GM12878 (cell line): ENCODE data around the gene RNF103. TPM values are rescaled to one million over a fixed set of nuclear protein-coding genes. Genes with fewer than 3 reads are reported as not detected.

Source experiments
- ATAC-seq: fragments of 200-7000 bp; cut with Tn5 transposase; 3 replicates; pipeline ENCODE4 v1.9.1; 2020; ENCODE audit warnings: mild to moderate bottlenecking, moderate library complexity
- BruUV-seq: library from RNA; stranded (reverse); fragments of 400-500 nt; replicated peaks from 2 replicates; lab custom pipeline; 2021; lab: Mats Ljungman, UMichigan
- CTCF ChIA-PET: fragments of 300-600 bp; sonication (Branson Sonifier 250); formaldehyde crosslinking; extraction: SDS; loops from one replicate; lab custom pipeline; 2021; ENCODE audit warnings: inconsistent platforms; lab: Yijun Ruan, JAX
- POLR2A ChIA-PET: fragments of 350-600 bp; formaldehyde crosslinking; extraction: SDS; loops from one replicate; lab custom pipeline; 2021; ENCODE audit warnings: inconsistent platforms; lab: Charles Lee
- RAD21 ChIA-PET: fragments of 300-600 bp; sonication (Branson Sonifier 250); formaldehyde crosslinking; loops from one replicate; lab custom pipeline; 2023; ENCODE audit warnings: antibody characterized with exemption; ENCODE audit not compliant: unreplicated experiment; lab: Charles Lee
- SMC1A ChIA-PET: fragments of 300-600 bp; sonication (Branson Sonifier 250); formaldehyde crosslinking; loops from one replicate; lab custom pipeline; 2023; ENCODE audit not compliant: unreplicated experiment, uncharacterized antibody; lab: Charles Lee
- DNase-seq: peaks from one replicate; pipeline ENCODE4 v3.0.0-alpha.2; 2011; ENCODE audit warnings: low read depth, low spot score
- FAIRE-seq: peaks from 3 replicates; lab custom pipeline; 2011; peaks lifted over from hg19 to GRCh38; lab: Jason Lieb, UNC
- H2AFZ ChIP-seq: 2 replicates; pipeline ENCODE4 v1.6.0; 2011; ENCODE audit warnings: low read depth, low read length, control low read depth; ENCODE audit not compliant: control insufficient read depth
- H3K27ac ChIP-seq: 2 replicates; pipeline ENCODE4 v1.5.1; 2011; ENCODE audit warnings: control low read depth; ENCODE audit not compliant: control insufficient read depth, insufficient read depth
- H3K27me3 ChIP-seq, 2 experiments: replicated peaks in 1 of 2; 2 replicates each; pipeline versions ENCODE4 v1.6.0 to v1.6.1; 2011; ENCODE audit warnings: low read length in 1 of 2; ENCODE audit not compliant: control insufficient read depth in 2 of 2, insufficient read depth in 2 of 2
- H3K36me3 ChIP-seq, 2 experiments: 2 replicates each; pipeline ENCODE4 v1.5.1; 2011; ENCODE audit warnings: low read length in 1 of 2; ENCODE audit not compliant: control insufficient read depth in 2 of 2, insufficient read depth in 2 of 2
- H3K4me1 ChIP-seq: 2 replicates; pipeline ENCODE4 v1.6.1; 2011; ENCODE audit warnings: mild to moderate bottlenecking, low read length, moderate library complexity, mixed read lengths; ENCODE audit not compliant: control insufficient read depth, insufficient read depth
- H3K4me2 ChIP-seq: 2 replicates; pipeline ENCODE4 v1.6.0; 2011; ENCODE audit warnings: control low read depth; ENCODE audit not compliant: control insufficient read depth, insufficient read depth
- H3K4me3 ChIP-seq: fragments of 200-600 bp; sonication (generic); 2 replicates; pipeline ENCODE4 v1.5.1; 2016
- H3K79me2 ChIP-seq: 2 replicates; pipeline ENCODE4 v1.6.0; 2011; ENCODE audit warnings: low read length; ENCODE audit not compliant: control insufficient read depth, insufficient read depth
- H3K9ac ChIP-seq: 2 replicates; pipeline ENCODE4 v1.8.0; 2011; ENCODE audit warnings: low read length, control low read depth, mixed read lengths; ENCODE audit not compliant: control insufficient read depth, insufficient read depth
- H3K9me3 ChIP-seq: replicated peaks from 3 replicates; pipeline ENCODE4 v1.5.1; 2011; ENCODE audit warnings: mild to moderate bottlenecking, low read length; ENCODE audit not compliant: control insufficient read depth, insufficient read depth
- H4K20me1 ChIP-seq: 2 replicates; pipeline ENCODE4 v1.6.0; 2011; ENCODE audit not compliant: control insufficient read depth, insufficient read depth
- ASH2L ChIP-seq: fragments of 300-600, 200-600 bp; sonication (generic); IDR thresholded peaks from 2 replicates; pipeline ENCODE4 v1.6.1; 2017; ENCODE audit warnings: low read depth, mild to moderate bottlenecking, borderline replicate concordance
- ATF7 ChIP-seq: fragments of 450-650 bp; IDR thresholded peaks from 2 replicates; pipeline ENCODE4 v1.6.1; 2016; ENCODE audit warnings: low read depth, mild to moderate bottlenecking
- BCL11A ChIP-seq: IDR thresholded peaks from 2 replicates; pipeline ENCODE4 v1.6.1; 2011; ENCODE audit warnings: low read depth, low read length
- CBX5 ChIP-seq: sonication (generic); IDR thresholded peaks from 2 replicates; pipeline ENCODE4 v1.6.1; 2016; ENCODE audit warnings: low read depth, moderate library complexity, mild to moderate bottlenecking, inconsistent platforms
- CHD4 ChIP-seq: fragments of 200-600 bp; sonication (generic); IDR thresholded peaks from 2 replicates; pipeline ENCODE4 v1.6.1; 2016; ENCODE audit warnings: mild to moderate bottlenecking
- JUNB ChIP-seq: IDR thresholded peaks from 2 replicates; pipeline ENCODE4 v1.6.1; 2016; ENCODE audit warnings: antibody characterized with exemption, mild to moderate bottlenecking
- POLR2AphosphoS5 ChIP-seq: IDR thresholded peaks from 2 replicates; pipeline ENCODE4 v1.6.1; 2011; ENCODE audit warnings: mild to moderate bottlenecking, low read length, inconsistent platforms
- SMAD1 ChIP-seq: fragments of 450-650 bp; IDR thresholded peaks from 2 replicates; pipeline ENCODE4 v1.6.1; 2018; ENCODE audit warnings: mild to moderate bottlenecking, low read depth; ENCODE audit not compliant: partially characterized antibody
- STAT1 ChIP-seq: fragments of 450-650 bp; conservative IDR thresholded peaks from 2 replicates; pipeline ENCODE4 v1.6.1; 2014; ENCODE audit warnings: antibody characterized with exemption, mild to moderate bottlenecking
- TARDBP ChIP-seq: IDR thresholded peaks from 2 replicates; pipeline ENCODE4 v1.6.1; 2016; ENCODE audit warnings: borderline replicate concordance
- ZNF622 ChIP-seq: fragments of 450-650 bp; IDR thresholded peaks from 2 replicates; pipeline ENCODE4 v1.6.1; 2017; ENCODE audit warnings: mild to moderate bottlenecking, inconsistent platforms
- WGBS: methylation state at CpG from one replicate; pipeline ENCODE4 v1.1.6; 2016; ENCODE audit warnings: low lambda C conversion rate; ENCODE audit not compliant: insufficient replicate concordance, insufficient coverage; ENCODE audit errors: missing lambda C conversion rate; 5-methylcytosine and 5-hydroxymethylcytosine counted together
- in situ Hi-C: fragments of 300-500 bp; cut with MboI; formaldehyde crosslinking; loops from 9 replicates; pipeline ENCODE4 v1.14.3; 2018; ENCODE audit warnings: mixed read lengths
- intact Hi-C: fragments of 100-400 bp; cut with micrococcal nuclease; formaldehyde crosslinking; loops from one replicate; pipeline ENCODE4 v1.14.2; 2022; ENCODE audit not compliant: unreplicated experiment
- polyA plus RNA-seq, 11 experiments: library from polyadenylated mRNA; depleted of rRNA in 4 of 11; unstranded in 6 of 11; stranded (reverse) in 5 of 11; fragments of >200 nt; fragmentation: Nextera tagmentation in 4 of 11; fragmentation: Illumina TruSeq in 1 of 11; extraction: Ambion mirVana in 4 of 11; extraction: Trizol in 1 of 11; gene quantifications; 1 replicate in 1 of 11; 2 replicates in 10 of 11; pipeline versions ENCODE4 v1.2.1 to v1.2.3, GENCODE V29; 2011 to 2016; ENCODE audit warnings: inconsistent platforms in 2 of 11, missing spikeins in 2 of 11, low read depth in 1 of 11
- total RNA-seq, 4 experiments: library from RNA; depleted of rRNA in 3 of 4; stranded (reverse); fragments of >200 nt in 3 of 4; fragmentation: Illumina TruSeq in 1 of 4; extraction: Trizol in 1 of 4; gene quantifications; 2 replicates each; pipeline versions ENCODE4 v1.2.1 to v1.2.3, GENCODE V29; 2013 to 2021
- TF ChIP-seq, protein P1 (sequence below): IDR thresholded peaks from 2 replicates; pipeline ENCODE4 v1.6.1; 2011; ENCODE audit warnings: low read depth, low read length, improper control_type of control experiment, borderline replicate concordance
- TF ChIP-seq, protein P2 (sequence below): fragments of 450-650 bp; IDR thresholded peaks from 2 replicates; pipeline ENCODE4 v1.6.1; 2018; ENCODE audit warnings: mild to moderate bottlenecking, low read depth, moderate library complexity; ENCODE audit not compliant: partially characterized antibody
- TF ChIP-seq, protein P3 (sequence below): IDR thresholded peaks from 2 replicates; pipeline ENCODE4 v1.6.1; 2011; ENCODE audit warnings: borderline replicate concordance, low read depth, mild to moderate bottlenecking, moderate library complexity, low read length; ENCODE audit not compliant: insufficient read depth, poor library complexity, severe bottlenecking

Gene RNF103
- total and polyA plus RNA-seq, 10 of the 15 experiments (the other 5 are each of a cell fraction or from before 2014, with no cell fraction given) = 2.4 to 11.0 (median 8.0) TPM

DNA sequence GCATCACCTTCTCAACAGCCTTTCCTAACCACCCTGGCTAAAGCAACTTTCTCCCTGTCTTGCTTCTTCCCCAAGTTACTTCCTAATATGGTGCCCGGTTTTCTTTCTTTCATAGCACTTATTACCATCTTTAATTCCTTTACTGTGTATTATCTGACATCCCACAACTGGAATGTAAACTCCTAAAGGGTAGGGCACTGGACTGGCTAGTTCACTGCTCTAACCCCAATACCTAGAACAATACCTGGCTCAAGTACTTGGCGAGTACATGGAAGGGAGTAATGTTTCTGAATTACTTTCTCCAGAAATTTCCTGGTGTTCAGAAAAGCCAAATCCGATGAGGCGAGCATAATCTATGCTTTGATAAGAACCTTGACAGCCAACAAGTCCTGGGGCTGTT lies 22.7 kb upstream of the RNF103 start:
- no peaks in the 10 kb centered on the region for H3K9me3 ChIP-seq
- no peak overlapping the region for H3K4me3 ChIP-seq
- no peak overlapping the region for H3K27ac ChIP-seq
- WGBS = 77% methylated on average over 4 of the region's 4 CpGs
- no TSS peak for BruUV-seq
- no peak for TF ChIP-seq CHD4
- no peak for TF ChIP-seq STAT1
- TF ChIP-seq, protein P1, sequence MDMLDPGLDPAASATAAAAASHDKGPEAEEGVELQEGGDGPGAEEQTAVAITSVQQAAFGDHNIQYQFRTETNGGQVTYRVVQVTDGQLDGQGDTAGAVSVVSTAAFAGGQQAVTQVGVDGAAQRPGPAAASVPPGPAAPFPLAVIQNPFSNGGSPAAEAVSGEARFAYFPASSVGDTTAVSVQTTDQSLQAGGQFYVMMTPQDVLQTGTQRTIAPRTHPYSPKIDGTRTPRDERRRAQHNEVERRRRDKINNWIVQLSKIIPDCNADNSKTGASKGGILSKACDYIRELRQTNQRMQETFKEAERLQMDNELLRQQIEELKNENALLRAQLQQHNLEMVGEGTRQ = no peak
- no peak for TF ChIP-seq SMAD1
- TF ChIP-seq, all 136 proteins: peak for 0
- Histone ChIP-seq H3K27me3 (no peaks in the 10 kb centered on the region), H4K20me1 (no peaks in the 10 kb centered on the region), H3K9ac (no peak overlapping the region), H3K4me1 (no peaks in the 10 kb centered on the region), H2AFZ (no peak overlapping the region), H3K79me2 (no peaks in the 10 kb centered on the region), H3K4me2 (no peak overlapping the region), H3K36me3 (no peaks in the 10 kb centered on the region)
- ChIA-PET CTCF (no interaction called here), SMC1A (no interaction called here), POLR2A (no interaction called here), RAD21 (no interaction called here)
- FAIRE-seq (no peak), DNase-seq (no peak), ATAC-seq (no peak)
- intact Hi-C loops = no loop called here
- in situ Hi-C loops = no loop called here

DNA sequence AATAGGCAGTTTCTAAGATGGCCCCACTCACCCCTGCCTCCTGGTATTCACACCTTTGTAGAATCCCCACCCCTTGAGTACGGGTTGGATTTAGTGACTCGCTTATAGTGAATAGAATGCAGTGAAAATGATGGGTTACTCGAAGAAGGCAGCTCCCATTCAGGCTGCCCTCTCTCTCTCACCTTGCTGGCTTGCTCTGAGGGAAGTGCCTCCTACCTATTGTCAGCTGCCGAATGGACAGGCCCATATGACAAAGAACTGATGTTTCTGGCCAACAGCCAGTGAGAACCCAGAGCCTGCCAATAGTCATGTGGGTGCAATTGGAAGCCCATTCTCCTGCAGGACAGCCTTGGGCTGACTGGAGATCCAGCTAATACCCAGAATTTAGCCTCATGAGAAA lies 22.1 kb upstream of the RNF103 start:
- POLR2A ChIA-PET = no interaction called here
- intact Hi-C loops = no loop called here
- Histone ChIP-seq H3K36me3 (no peaks in the 10 kb centered on the region), H3K9ac (no peak overlapping the region), H3K27me3 (no peaks in the 10 kb centered on the region), H3K9me3 (no peaks in the 10 kb centered on the region), H3K79me2 (no peaks in the 10 kb centered on the region)
- SMC1A ChIA-PET = no interaction called here
- RAD21 ChIA-PET = no interaction called here
- no TSS peak for BruUV-seq
- DNase-seq = no peak
- TF ChIP-seq JUNB (no peak), POLR2AphosphoS5 (no peak), STAT1 (no peak), CBX5 (no peak), BCL11A (no peak), CHD4 (no peak), ASH2L (no peak), ZNF622 (no peak), ATF7 (no peak), TARDBP (no peak)
- TF ChIP-seq, protein P2, sequence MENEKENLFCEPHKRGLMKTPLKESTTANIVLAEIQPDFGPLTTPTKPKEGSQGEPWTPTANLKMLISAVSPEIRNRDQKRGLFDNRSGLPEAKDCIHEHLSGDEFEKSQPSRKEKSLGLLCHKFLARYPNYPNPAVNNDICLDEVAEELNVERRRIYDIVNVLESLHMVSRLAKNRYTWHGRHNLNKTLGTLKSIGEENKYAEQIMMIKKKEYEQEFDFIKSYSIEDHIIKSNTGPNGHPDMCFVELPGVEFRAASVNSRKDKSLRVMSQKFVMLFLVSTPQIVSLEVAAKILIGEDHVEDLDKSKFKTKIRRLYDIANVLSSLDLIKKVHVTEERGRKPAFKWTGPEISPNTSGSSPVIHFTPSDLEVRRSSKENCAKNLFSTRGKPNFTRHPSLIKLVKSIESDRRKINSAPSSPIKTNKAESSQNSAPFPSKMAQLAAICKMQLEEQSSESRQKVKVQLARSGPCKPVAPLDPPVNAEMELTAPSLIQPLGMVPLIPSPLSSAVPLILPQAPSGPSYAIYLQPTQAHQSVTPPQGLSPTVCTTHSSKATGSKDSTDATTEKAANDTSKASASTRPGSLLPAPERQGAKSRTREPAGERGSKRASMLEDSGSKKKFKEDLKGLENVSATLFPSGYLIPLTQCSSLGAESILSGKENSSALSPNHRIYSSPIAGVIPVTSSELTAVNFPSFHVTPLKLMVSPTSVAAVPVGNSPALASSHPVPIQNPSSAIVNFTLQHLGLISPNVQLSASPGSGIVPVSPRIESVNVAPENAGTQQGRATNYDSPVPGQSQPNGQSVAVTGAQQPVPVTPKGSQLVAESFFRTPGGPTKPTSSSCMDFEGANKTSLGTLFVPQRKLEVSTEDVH = no peak
- TF ChIP-seq, protein P3, sequence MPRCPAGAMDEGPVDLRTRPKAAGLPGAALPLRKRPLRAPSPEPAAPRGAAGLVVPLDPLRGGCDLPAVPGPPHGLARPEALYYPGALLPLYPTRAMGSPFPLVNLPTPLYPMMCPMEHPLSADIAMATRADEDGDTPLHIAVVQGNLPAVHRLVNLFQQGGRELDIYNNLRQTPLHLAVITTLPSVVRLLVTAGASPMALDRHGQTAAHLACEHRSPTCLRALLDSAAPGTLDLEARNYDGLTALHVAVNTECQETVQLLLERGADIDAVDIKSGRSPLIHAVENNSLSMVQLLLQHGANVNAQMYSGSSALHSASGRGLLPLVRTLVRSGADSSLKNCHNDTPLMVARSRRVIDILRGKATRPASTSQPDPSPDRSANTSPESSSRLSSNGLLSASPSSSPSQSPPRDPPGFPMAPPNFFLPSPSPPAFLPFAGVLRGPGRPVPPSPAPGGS = no peak
- TF ChIP-seq, all 136 proteins: peak for 0
- H3K27ac ChIP-seq = no peak overlapping the region
- FAIRE-seq (no peak), ATAC-seq (no peak)
- in situ Hi-C loops = no loop called here
- no peak overlapping the region for H3K4me3 ChIP-seq
- H2AFZ ChIP-seq = no peak overlapping the region
- 67% methylated on average over 4 of the region's 4 CpGs for WGBS
- H4K20me1 ChIP-seq = no peaks in the 10 kb centered on the region
- CTCF ChIA-PET = no interaction called here
- no peak overlapping the region for H3K4me2 ChIP-seq
- H3K4me1 ChIP-seq = no peaks in the 10 kb centered on the region
